PC-9 (cell line): ENCODE results near the gene CEMIP2.

Experiments
- EZH2 ChIP-seq: fragments of 200-600 bp; sonication (generic); IDR thresholded peaks from 2 replicates; pipeline ENCODE4 v1.8.0; 2017; ENCODE audit warnings: antibody characterized with exemption, low read depth
- TF ChIP-seq, protein P1 (sequence below): fragments of 200-600 bp; sonication (generic); conservative IDR thresholded peaks from 2 replicates; pipeline ENCODE4 v1.6.1; 2017; ENCODE audit warnings: mixed run types, antibody characterized with exemption, mild to moderate bottlenecking, moderate library complexity

DNA sequence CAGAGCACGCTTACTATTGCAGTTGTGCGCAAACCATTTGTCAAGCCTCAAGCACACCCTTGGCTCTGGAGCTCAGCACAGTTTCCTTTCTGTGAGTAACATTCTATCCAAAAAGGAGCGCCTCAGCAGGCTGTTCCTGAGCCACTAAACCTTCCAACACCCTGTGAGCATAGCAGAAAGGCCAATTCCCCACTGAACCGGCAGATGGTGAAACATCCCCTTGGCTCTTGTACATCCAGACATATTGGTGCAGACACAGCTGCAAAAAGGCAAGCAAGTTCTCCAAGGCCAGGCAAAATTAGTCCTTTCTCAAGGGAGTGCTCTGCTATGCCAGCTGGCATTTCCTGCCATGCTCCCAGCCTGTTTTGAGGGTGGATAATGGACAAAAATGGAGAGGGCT is 44.1 kb upstream of the CEMIP2 start:
- TF ChIP-seq, protein P1, sequence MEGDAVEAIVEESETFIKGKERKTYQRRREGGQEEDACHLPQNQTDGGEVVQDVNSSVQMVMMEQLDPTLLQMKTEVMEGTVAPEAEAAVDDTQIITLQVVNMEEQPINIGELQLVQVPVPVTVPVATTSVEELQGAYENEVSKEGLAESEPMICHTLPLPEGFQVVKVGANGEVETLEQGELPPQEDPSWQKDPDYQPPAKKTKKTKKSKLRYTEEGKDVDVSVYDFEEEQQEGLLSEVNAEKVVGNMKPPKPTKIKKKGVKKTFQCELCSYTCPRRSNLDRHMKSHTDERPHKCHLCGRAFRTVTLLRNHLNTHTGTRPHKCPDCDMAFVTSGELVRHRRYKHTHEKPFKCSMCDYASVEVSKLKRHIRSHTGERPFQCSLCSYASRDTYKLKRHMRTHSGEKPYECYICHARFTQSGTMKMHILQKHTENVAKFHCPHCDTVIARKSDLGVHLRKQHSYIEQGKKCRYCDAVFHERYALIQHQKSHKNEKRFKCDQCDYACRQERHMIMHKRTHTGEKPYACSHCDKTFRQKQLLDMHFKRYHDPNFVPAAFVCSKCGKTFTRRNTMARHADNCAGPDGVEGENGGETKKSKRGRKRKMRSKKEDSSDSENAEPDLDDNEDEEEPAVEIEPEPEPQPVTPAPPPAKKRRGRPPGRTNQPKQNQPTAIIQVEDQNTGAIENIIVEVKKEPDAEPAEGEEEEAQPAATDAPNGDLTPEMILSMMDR, result no peak
- no peak for TF ChIP-seq EZH2
